HG03280 (cell line): ENCODE measurements around the gene PLEKHM2.
"Not testable (repeated sequence)": the region's sequence is repeated elsewhere in the genome, so short reads cannot be mapped to it uniquely, and the experiment has no call there.

Source experiments
- ATAC-seq: cut with Tn5 transposase; IDR thresholded peaks from one replicate; pipeline ENCODE4 v1.9.1; 2021; ENCODE audit warnings: mild to moderate bottlenecking, moderate library complexity; ENCODE audit not compliant: unreplicated experiment

Gene PLEKHM2

DNA sequence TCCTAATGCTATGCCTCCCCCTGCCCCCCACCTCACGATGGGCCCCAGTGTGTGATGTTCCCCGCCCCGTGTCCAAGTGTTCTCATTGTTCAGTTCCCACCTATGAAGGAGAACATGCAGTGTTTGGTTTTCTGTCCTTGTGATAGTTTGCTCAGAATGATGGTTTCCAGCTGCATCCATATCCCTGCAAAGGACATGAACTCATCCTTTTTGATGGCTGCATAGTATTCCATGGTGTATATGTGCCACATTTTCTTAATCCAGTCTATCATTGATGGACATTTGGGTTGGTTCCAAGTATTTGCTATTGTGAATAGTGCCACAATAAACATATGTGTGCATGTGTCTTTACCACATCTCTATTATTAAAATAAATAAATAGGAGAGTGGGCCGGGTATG lies 15.2 kb downstream of the PLEKHM2 start:
- ATAC-seq: not testable (repeated sequence)

- ATAC-seq: no peak
Measured at GRCh38 chr1:15700508-15700907, 16.4 kb downstream of the PLEKHM2 start.

GRCh38 chr1:15701784-15702183 lies 17.7 kb downstream of the PLEKHM2 start:
- ATAC-seq: no peak

- ATAC-seq: no peak
Measured at GRCh38 chr1:15702722-15703550, 18.8 kb downstream of the PLEKHM2 start.

- ATAC-seq: no peak
Measured at GRCh38 chr1:15703562-15703961, 19.4 kb downstream of the PLEKHM2 start.

DNA sequence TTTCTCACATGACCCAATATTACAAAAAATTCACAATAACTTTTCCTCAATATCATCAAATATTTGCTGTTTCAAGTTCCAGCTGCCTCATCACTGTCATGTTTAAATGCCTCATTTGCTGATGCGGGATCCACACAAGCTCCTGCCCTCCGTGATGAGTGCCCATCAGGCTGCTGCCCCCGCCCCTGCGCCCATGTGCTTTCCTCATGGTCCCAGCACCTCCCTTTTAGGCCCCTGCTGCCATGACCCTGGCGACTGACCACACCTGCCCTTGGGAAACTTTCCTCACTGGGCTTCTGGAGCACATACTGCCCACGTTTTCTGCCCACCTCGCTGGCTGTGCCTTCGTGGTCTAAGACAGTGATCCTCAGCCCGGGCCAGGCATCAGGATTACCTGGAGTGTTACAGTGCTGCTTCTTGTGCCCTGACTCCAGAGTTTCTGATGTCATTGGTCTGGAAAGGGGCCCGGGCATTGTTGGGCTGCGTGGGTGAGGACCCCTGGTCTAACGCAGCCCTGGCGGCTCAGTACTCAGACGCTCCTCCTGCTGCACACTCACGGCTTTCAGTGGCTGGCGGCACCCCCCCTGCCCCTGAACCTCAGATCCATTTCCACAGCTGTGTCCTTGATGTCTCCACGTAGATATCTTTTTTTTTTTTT lies 20.5 kb downstream of the PLEKHM2 start:
- no peak for ATAC-seq

GRCh38 chr1:15705184-15705566 lies 21.1 kb downstream of the PLEKHM2 start:
- no peak for ATAC-seq

DNA sequence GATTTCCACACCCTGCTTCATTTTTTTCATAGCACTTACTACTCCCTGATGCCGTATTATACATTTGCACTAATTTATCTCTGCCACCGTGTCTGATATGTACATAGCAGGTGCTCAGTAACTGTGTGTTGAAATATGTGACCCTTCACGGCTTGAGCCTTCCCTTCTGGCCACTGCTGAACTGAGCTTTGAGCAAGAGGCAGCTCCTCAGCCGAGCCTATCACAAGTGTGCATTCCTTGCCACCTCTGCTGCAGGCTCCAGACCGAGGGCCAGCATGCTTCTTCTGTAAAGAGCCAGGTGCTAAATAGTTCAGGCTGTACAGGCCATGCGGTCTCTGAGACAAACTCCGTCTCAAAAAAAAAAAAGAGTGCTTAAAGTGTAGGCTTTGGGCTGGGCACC lies 22.6 kb downstream of the PLEKHM2 start:
- no peak for ATAC-seq

DNA sequence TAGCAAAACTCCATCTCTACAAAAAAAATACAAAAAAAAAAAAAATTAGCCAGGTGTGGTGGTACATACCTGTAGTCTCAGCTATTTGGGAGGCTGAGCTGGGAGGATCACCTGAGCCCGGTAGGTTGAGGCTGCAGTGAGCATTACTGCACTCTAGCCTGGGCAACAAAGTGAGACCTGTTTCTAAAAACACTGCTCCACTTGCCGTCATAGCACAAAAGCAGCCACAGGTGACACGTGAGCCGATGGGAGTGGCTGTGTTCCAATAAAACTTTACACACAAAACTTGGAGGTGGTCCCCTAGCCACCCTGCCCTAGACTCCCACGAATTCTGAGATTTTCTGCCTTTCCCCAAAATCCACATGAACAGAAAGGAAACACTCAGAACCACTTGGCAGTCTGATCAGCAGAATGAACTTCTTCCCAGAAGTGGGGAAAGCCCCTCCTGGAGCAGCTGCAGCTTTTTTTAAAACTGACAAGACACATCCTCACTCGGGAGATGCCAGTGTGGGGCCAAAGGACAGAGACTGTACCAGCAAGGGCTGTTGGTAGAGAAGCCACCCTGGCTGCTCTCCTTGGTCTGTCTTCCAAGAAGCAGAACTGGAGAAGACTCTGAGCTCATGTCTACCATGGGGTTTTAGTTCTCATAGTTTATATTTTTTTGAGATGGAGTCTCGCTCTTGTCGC lies 23.3 kb downstream of the PLEKHM2 start:
- ATAC-seq: no peak

DNA sequence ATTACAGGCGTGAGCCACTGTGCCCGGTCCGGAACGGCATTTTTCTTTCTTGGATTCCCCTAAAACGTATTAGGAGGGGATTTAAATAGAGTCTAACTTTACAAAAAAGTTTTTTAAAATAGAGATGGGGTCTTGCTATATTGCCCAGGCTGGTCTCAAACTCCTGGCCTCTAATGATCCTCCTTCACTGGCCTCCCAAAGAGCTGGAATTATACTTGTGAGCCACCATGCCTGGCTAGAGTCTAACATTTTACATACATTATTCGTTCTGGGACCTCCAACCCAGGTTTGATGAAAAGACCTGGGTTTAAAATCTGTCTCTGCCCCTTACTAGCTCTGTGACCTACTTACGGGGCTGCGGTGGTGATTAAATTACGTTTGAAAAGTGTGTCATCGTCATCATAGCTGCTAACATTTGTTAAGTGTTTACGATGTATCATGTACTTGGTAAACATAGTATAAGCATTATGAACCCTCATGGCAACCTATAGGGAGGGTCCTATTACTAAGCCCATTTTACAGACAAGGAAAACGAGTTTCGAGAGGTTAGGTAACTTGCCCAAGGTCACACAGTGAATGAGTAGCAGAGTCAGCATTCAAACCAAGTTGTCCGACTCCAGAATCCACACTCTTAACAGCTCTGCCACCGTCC lies 24.5 kb downstream of the PLEKHM2 start:
- no peak for ATAC-seq

DNA sequence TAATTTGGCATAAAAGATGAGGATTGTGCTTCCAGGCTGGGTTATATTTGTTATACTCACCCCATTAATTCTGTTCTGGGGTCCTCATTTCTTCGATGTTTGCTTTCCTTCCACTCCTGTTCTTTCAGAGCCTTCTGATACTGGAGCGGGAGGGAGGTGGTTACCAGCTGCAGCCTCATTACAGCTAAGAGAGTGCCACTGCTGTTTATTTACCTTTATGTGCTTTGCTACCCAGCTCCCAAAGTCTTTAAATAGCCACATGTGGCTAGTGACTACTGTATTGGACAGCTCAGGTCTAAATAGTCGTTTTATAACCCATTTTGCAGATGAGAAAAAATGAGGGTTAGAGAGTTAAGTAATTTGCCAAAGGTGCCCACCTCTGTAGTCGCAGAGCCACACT lies 25.1 kb downstream of the PLEKHM2 start:
- ATAC-seq: no peak

DNA sequence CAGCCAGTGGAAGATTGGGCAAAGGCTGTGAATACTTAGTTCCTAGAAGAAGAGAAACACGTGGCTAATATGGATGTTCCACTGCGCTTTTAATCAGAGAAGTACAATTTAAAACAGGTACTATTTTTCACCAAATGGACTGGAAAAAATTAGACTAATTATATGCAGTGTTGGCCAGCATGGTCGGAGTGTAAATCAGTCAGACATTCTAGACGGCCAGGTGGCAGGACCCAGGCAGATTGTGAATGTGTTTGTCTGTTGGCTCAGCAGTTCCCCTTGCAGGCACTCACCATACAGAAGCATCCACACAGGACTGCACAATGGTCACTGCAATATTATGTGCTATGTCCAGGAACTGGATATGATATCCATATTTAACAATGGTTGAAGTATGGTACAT lies 28.0 kb downstream of the PLEKHM2 start:
- ATAC-seq: no peak

DNA sequence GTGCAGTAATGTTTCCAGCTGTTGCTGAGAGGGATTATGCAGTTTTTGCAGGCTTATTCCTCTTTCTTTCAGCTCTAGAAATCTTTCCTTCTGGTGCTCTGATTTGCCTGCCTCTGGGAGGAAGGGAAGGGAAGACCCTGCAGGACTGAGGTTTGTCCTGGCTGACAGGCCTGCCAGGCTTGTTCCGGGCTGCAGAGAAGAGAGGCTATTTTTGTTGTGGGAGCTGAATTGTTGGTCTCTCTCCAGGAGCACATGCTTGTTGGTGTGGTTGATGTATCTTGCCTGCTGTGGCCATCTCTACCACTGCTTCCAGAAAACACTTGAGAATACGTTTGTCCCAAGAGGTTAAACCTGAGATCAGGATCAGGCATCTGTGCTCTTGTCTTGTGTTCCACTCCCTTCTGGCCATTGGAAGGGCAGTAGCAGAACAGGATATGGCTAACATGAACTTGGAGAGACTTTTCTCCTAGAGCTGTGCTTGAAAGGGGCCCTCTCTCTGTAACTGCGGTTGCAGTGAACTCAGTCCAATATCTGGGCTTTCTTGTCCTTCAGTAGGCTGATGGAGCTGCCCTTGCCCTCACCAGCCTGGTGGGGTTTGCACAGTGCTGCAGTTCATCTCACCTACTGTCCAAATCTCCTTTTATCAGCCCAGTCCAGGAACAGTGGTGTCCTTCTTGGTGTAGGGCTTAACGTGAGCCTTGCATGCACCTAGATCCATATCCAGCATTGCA lies 30.5 kb downstream of the PLEKHM2 start:
- ATAC-seq: no peak

DNA sequence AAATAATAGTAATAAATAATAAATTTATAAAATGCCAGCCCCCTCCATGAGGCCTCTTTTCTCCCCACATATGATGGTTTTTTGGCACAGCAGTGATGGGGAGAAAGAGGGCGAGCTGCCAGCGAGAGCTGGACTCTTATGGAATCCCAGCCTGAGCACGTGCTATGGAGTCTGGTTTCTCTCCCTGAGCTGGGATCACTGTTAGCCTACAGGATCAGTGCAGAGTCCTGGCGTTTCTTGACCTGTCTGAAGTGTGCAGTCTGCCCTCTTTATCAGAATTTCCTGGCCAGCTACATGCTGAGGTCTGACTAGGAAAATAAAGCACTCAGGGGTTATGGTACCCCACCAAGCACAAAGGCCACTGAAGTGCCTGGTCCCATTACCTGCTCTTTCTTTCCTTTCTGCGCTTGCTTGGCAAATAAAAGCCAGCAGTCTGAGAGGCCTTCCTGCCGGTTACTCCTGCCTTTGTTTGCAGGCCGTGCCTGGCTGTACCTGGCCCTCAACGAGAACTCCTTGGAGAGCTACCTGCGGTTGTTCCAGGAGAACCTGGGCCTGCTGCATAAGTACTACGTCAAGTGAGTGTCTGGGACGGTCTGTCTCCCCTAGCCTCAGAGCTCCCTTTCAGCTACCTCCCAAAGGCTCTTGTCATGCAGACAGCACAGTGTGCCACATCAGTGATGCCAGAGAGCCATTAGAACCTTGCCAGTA lies 33.5 kb downstream of the PLEKHM2 start:
- ATAC-seq: no peak

GRCh38 chr1:15718199-15718601 lies 34.1 kb downstream of the PLEKHM2 start:
- ATAC-seq: no peak

DNA sequence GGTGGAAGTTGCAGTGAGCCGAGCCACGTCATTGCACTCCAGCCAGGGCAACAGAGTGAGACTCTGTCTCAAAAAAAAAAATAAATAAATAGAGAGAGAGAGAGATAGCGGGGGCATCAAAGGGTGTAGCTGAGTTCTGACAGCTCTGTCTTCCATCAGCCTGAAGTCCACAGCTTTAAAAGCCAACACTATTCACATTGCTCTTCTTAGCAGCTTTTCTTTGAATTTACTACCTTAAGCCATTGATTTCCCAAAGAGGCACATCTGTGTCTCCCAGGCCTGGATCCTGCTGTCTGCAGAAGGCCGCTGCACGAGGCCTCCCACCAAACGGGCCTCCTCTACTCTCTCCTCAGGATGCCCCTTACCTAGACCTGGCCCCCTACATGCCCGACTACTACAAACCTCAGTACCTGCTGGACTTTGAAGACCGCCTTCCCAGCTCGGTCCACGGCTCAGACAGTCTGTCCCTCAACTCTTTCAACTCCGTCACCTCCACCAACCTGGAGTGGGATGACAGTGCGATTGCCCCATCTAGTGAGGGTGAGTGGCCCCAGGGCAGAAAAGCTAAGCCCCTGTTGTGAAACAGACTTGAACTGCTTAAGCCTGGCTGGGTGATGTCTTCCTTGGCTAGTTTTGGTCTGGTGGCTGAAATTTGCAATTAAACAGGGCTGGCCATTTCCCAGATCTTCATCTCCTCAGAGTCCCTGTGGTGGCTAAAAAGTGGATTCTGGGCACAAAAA lies 35.4 kb downstream of the PLEKHM2 start:
- no peak for ATAC-seq

- ATAC-seq: no peak
Measured at GRCh38 chr1:15720861-15721260, 36.7 kb downstream of the PLEKHM2 start.

DNA sequence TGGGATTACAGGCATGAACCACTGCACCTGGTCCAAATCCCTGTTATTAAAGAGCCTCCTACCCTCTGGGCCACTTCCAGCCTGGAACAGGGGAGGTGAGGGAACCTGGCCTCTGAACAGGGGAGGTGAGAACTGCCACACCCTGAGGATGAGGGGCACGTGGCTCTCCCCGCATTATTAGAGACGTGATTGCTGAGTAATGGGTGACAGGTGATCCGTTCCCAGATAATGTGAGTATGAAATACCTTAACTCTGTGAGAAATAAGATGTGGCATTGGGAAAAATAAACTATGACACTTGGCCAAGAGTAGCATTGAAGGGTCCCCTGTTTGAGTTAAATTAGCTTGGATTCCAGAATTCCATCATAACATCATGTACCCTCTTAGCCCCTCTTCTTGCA lies 38.3 kb downstream of the PLEKHM2 start:
- ATAC-seq: no peak

DNA sequence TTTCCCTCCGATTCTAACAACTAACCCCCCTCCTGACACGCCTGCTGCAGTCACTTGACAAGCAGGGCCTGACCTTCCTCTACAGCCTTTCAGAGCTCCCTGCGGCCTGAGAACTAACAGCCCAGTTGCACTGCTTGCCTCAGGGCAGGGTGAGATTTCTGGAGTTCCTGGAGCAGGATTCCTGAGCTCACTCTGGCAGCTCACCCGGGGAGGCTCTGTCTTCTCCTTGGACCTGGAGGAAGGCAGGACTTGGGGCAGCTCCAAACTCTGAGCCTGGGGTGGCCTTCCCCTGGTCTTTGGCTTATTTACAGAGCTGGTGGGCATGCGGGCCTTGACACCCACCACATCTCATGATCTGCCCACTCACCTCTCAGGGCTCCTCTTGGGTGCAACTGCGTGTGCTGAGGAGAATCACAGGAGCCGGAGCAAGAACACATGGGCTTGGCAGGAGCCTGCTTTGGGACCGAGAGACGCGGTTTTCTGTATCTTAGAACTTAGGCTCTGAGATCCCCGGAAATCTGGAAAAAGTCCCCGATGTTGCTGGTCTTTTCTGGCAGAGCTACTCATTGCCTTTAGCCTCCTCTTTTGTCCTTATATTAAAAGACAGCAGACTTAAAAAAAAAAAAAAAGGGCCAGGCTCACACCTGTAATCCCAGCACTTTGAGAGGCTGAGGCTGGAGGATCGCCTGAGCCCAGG lies 38.9 kb downstream of the PLEKHM2 start:
- no peak for ATAC-seq
